Calu3 (cell line): Measurements from ENCODE around the gene CEP78. TPM values are rescaled to one million over a fixed set of nuclear protein-coding genes. Genes with fewer than 3 reads are reported as not detected.

Source experiments
- BruUV-seq: library from RNA; stranded (reverse); fragments of 400-500 nt; replicated peaks from 2 replicates; lab custom pipeline; 2021; lab: Mats Ljungman, UMichigan
- CTCF ChIA-PET: fragments of 300-600 bp; sonication (Branson Sonifier 250); formaldehyde crosslinking; loops from one replicate; lab custom pipeline; 2022; ENCODE audit warnings: antibody characterized with exemption; lab: Charles Lee
- DNase-seq: peaks from one replicate; pipeline ENCODE4 v3.0.0; 2022
- H3K27ac Mint-ChIP-seq: one replicate; pipeline ENCODE4 v1.8.0; 2022; ENCODE audit warnings: mixed read lengths; ENCODE audit not compliant: unreplicated experiment
- H3K27me3 Mint-ChIP-seq: one replicate; pipeline ENCODE4 v1.8.0; 2022; ENCODE audit warnings: mixed read lengths; ENCODE audit not compliant: unreplicated experiment
- H3K36me3 Mint-ChIP-seq: one replicate; pipeline ENCODE4 v1.8.0; 2022; ENCODE audit warnings: mild to moderate bottlenecking, moderate library complexity, mixed read lengths; ENCODE audit not compliant: insufficient read depth, unreplicated experiment
- H3K4me1 Mint-ChIP-seq: one replicate; pipeline ENCODE4 v1.8.0; 2022; ENCODE audit warnings: mild to moderate bottlenecking, low read depth, mixed read lengths; ENCODE audit not compliant: unreplicated experiment
- H3K4me3 Mint-ChIP-seq: one replicate; pipeline ENCODE4 v1.8.0; 2022; ENCODE audit warnings: mild to moderate bottlenecking, low read depth, moderate library complexity, mixed read lengths; ENCODE audit not compliant: unreplicated experiment
- H3K9me3 Mint-ChIP-seq: one replicate; pipeline ENCODE4 v1.8.0; 2022; ENCODE audit warnings: low read depth, mixed read lengths; ENCODE audit not compliant: unreplicated experiment
- CTCF ChIP-seq: fragments of 200-600 bp; IDR thresholded peaks from one replicate; pipeline ENCODE4 v1.8.0; 2022; ENCODE audit warnings: antibody characterized with exemption; ENCODE audit not compliant: unreplicated experiment
- intact Hi-C: fragments of 100-400 bp; cut with micrococcal nuclease; formaldehyde crosslinking; loops from one replicate; pipeline ENCODE4 v1.10.0; 2022; ENCODE audit not compliant: unreplicated experiment
- total RNA-seq: library from RNA; stranded (reverse); gene quantifications from 2 replicates; pipeline ENCODE4 v1.2.3, GENCODE V29; 2022

CEP78 gene
- total RNA-seq, 1 experiment from 2014 or later = 20.8 TPM

- H3K9me3 Mint-ChIP-seq = no peaks in the 10 kb centered on the region
- intact Hi-C loops = loop anchor here (1.0 kb wide), 1 partner anchor 108 kb away; no protein-coding TSS in a partner anchor
- H3K27ac Mint-ChIP-seq = no peak overlapping the region
- no peak for DNase-seq
- BruUV-seq = no TSS peak
- H3K4me3 Mint-ChIP-seq = no peak overlapping the region
- H3K36me3 Mint-ChIP-seq = no peaks in the 10 kb centered on the region
- no peak for TF ChIP-seq CTCF
- CTCF ChIA-PET = no interaction called here
- no peaks in the 10 kb centered on the region for H3K27me3 Mint-ChIP-seq
- H3K4me1 Mint-ChIP-seq = no peaks in the 10 kb centered on the region
Observed at GRCh38 chr9:78261403-78262001, 25.6 kb downstream of the CEP78 start.

- CTCF ChIA-PET = no interaction called here
- no peak overlapping the region for H3K4me3 Mint-ChIP-seq
- peaks cover under 1% of the 10 kb centered on the region for H3K36me3 Mint-ChIP-seq
- intact Hi-C loops = no loop called here
- H3K27me3 Mint-ChIP-seq = no peaks in the 10 kb centered on the region
- H3K4me1 Mint-ChIP-seq = no peaks in the 10 kb centered on the region
- no peaks in the 10 kb centered on the region for H3K9me3 Mint-ChIP-seq
- no peak for TF ChIP-seq CTCF
- H3K27ac Mint-ChIP-seq = no peak overlapping the region
- BruUV-seq = no TSS peak
- DNase-seq = no peak
Observed at GRCh38 chr9:78262655-78263054, 26.8 kb downstream of the CEP78 start.

- no peaks in the 10 kb centered on the region for H3K4me1 Mint-ChIP-seq
- CTCF ChIA-PET = no interaction called here
- H3K27ac Mint-ChIP-seq = no peak overlapping the region
- no peaks in the 10 kb centered on the region for H3K27me3 Mint-ChIP-seq
- H3K36me3 Mint-ChIP-seq = peaks cover 5% of the 10 kb centered on the region
- intact Hi-C loops = no loop called here
- TF ChIP-seq CTCF = no peak
- no peak overlapping the region for H3K4me3 Mint-ChIP-seq
- BruUV-seq = no TSS peak
- H3K9me3 Mint-ChIP-seq = no peaks in the 10 kb centered on the region
- DNase-seq = no peak
Observed at GRCh38 chr9:78267889-78268288, 32.0 kb downstream of the CEP78 start.

- H3K9me3 Mint-ChIP-seq = no peaks in the 10 kb centered on the region
- no peak overlapping the region for H3K27ac Mint-ChIP-seq
- BruUV-seq = no TSS peak
- peaks cover 5% of the 10 kb centered on the region for H3K36me3 Mint-ChIP-seq
- H3K4me3 Mint-ChIP-seq = no peak overlapping the region
- intact Hi-C loops = no loop called here
- H3K27me3 Mint-ChIP-seq = no peaks in the 10 kb centered on the region
- CTCF ChIA-PET = no interaction called here
- H3K4me1 Mint-ChIP-seq = no peaks in the 10 kb centered on the region
- no peak for DNase-seq
- no peak for TF ChIP-seq CTCF
Observed at GRCh38 chr9:78269784-78270183, 33.9 kb downstream of the CEP78 start.
